ENCODE data around the gene ANKRD52. TPM values are rescaled to one million over a fixed set of nuclear protein-coding genes. Genes with fewer than 3 reads are reported as not detected.

The ANKRD52 gene
- total and polyA plus RNA-seq, 9 of the 15 experiments (the other 6 are each of a cell fraction or from before 2014, with no cell fraction given), result 0.52 to 46.8 (median 7.9) TPM

GRCh38 chr12:56258068-56258819 is at the start of gene ANKRD52 (continued):
- TF ChIP-seq ZBTB2 (IDR thresholded peaks at IDR 0.05), result 0 out of 2 replicates have a peak, but pooled peaks have one; percentile 20
- no peak for TF ChIP-seq LARP7 (IDR thresholded peaks at IDR 0.05)
- peak; percentile 19; the same call in 1 of the 2 replicates for TF ChIP-seq ZNF263 (CRISPR knock-in tag; IDR thresholded peaks at IDR 0.05; ENCODE audit: borderline replicate concordance)
- TF ChIP-seq SIN3B (IDR thresholded peaks at IDR 0.05; ENCODE audit: low read depth), result peak; percentile 67; the same call in 1 of the 2 replicates
- no peak for TF ChIP-seq CSDE1 (IDR thresholded peaks at IDR 0.05)
- TF ChIP-seq ZNF408 (CRISPR knock-in tag; IDR thresholded peaks at IDR 0.05; ENCODE audit: low read depth), result no peak
- TF ChIP-seq CTCFL (IDR thresholded peaks at IDR 0.05; ENCODE audit: borderline replicate concordance, insufficient read depth, low read depth, low read length, poor library complexity, severe bottlenecking), result peak; percentile 93
- no peak for TF ChIP-seq JUNB (CRISPR knock-in tag; conservative IDR thresholded peaks at IDR 0.05)
- no peak for TF ChIP-seq HEY1 (CRISPR knock-in tag; IDR thresholded peaks at IDR 0.05; ENCODE audit: borderline replicate concordance)
- no peak for TF ChIP-seq ARID1B (IDR thresholded peaks at IDR 0.05)
- TF ChIP-seq PHF20 (IDR thresholded peaks at IDR 0.05; ENCODE audit: partially characterized antibody), result peak; percentile 76
- TF ChIP-seq USF2 (CRISPR knock-in tag; IDR thresholded peaks at IDR 0.05), result peak; percentile 23; the same call in 1 of the 2 replicates
- TF ChIP-seq SFPQ (IDR thresholded peaks at IDR 0.05; ENCODE audit: low read depth, low read length), result no peak
- TF ChIP-seq SMARCE1 (IDR thresholded peaks at IDR 0.05), result peak; percentile 49; the same call in 1 of the 2 replicates
- TF ChIP-seq CEBPB (tag; IDR thresholded peaks at IDR 0.05), result no peak
- TF ChIP-seq KDM5B (IDR thresholded peaks at IDR 0.05; ENCODE audit: insufficient replicate concordance, low read depth, low read length), result peak; percentile 29
- no peak for TF ChIP-seq THRA (IDR thresholded peaks at IDR 0.05)
- TF ChIP-seq ZBTB43 (CRISPR knock-in tag; IDR thresholded peaks at IDR 0.05), result no peak

Data from K562 (cell line).